HG02571 (cell line): ENCODE results near the gene WDR19.

Source experiments
- ATAC-seq: cut with Tn5 transposase; IDR thresholded peaks from one replicate; pipeline ENCODE4 v1.9.1; 2021; ENCODE audit warnings: mild to moderate bottlenecking, moderate library complexity; ENCODE audit not compliant: unreplicated experiment

WDR19 gene

GRCh38 chr4:39295784-39296183 lies 113.5 kb downstream of the WDR19 start:
- ATAC-seq = no peak

GRCh38 chr4:39302901-39303300 lies 120.6 kb downstream of the WDR19 start:
- ATAC-seq = no peak

GRCh38 chr4:39303871-39304270 lies 121.5 kb downstream of the WDR19 start:
- no peak for ATAC-seq

GRCh38 chr4:39304651-39305050 lies 122.3 kb downstream of the WDR19 start:
- ATAC-seq = no peak

- no peak for ATAC-seq
Measured at GRCh38 chr4:39305912-39306677, 123.8 kb downstream of the WDR19 start.

- ATAC-seq = no peak
Measured at GRCh38 chr4:39308611-39309010, 126.3 kb downstream of the WDR19 start.

- no peak for ATAC-seq
Measured at GRCh38 chr4:39312816-39313215, 130.5 kb downstream of the WDR19 start.

GRCh38 chr4:39319676-39320075 lies 137.3 kb downstream of the WDR19 start:
- ATAC-seq = no peak

GRCh38 chr4:39320381-39321115 lies 138.2 kb downstream of the WDR19 start:
- ATAC-seq = no peak

- ATAC-seq = no peak
Measured at GRCh38 chr4:39323821-39324220, 141.5 kb downstream of the WDR19 start.

GRCh38 chr4:39324446-39324845 lies 142.1 kb downstream of the WDR19 start:
- no peak for ATAC-seq

GRCh38 chr4:39324897-39325613 lies 142.7 kb downstream of the WDR19 start:
- no peak for ATAC-seq

GRCh38 chr4:39326468-39326977 lies 144.2 kb downstream of the WDR19 start:
- ATAC-seq = no peak

GRCh38 chr4:39330353-39330752 lies 148.0 kb downstream of the WDR19 start:
- ATAC-seq = no peak

GRCh38 chr4:39331191-39331590 lies 148.9 kb downstream of the WDR19 start:
- no peak for ATAC-seq
